GM18520 (cell line): Measurements from ENCODE around the gene RUNX1.

Source experiments
- ATAC-seq: cut with Tn5 transposase; IDR thresholded peaks from one replicate; pipeline ENCODE4 v1.9.1; 2021; ENCODE audit not compliant: unreplicated experiment

Gene RUNX1

GRCh38 chr21:34797921-34798535 lies 251.1 kb downstream of the RUNX1 start:
- ATAC-seq: no peak

GRCh38 chr21:34797201-34797525 lies 251.9 kb downstream of the RUNX1 start:
- no peak for ATAC-seq

GRCh38 chr21:34796518-34797200 lies 252.4 kb downstream of the RUNX1 start:
- ATAC-seq: no peak

- ATAC-seq: no peak
These were observed 253.4 kb downstream of the RUNX1 start for GRCh38 chr21:34795548-34796180.

GRCh38 chr21:34795175-34795547 lies 253.9 kb downstream of the RUNX1 start:
- no peak for ATAC-seq

- no peak for ATAC-seq
These were observed 254.4 kb downstream of the RUNX1 start for GRCh38 chr21:34794686-34795085.

GRCh38 chr21:34793471-34793870 lies 255.6 kb downstream of the RUNX1 start:
- no peak for ATAC-seq

- no peak for ATAC-seq
These were observed 256.5 kb downstream of the RUNX1 start for GRCh38 chr21:34792504-34793089.

- ATAC-seq: no peak
These were observed 257.2 kb downstream of the RUNX1 start for GRCh38 chr21:34791776-34792503.

- no peak for ATAC-seq
These were observed 258.3 kb downstream of the RUNX1 start for GRCh38 chr21:34790834-34791233.

GRCh38 chr21:34790341-34790740 lies 258.8 kb downstream of the RUNX1 start:
- ATAC-seq: no peak

GRCh38 chr21:34788879-34789278 lies 260.2 kb downstream of the RUNX1 start:
- ATAC-seq: no peak

- ATAC-seq: no peak
These were observed 265.3 kb downstream of the RUNX1 start for GRCh38 chr21:34783815-34784214.

- ATAC-seq: no peak
These were observed 266.4 kb downstream of the RUNX1 start for GRCh38 chr21:34782506-34783360.

- ATAC-seq: no peak
These were observed 267.6 kb downstream of the RUNX1 start for GRCh38 chr21:34781526-34781925.

- no peak for ATAC-seq
These were observed 269.2 kb downstream of the RUNX1 start for GRCh38 chr21:34779860-34780259.

- no peak for ATAC-seq
These were observed 273.3 kb downstream of the RUNX1 start for GRCh38 chr21:34775793-34776192.

GRCh38 chr21:34774750-34775149 lies 274.4 kb downstream of the RUNX1 start:
- no peak for ATAC-seq

GRCh38 chr21:34771512-34772028 lies 277.5 kb downstream of the RUNX1 start:
- no peak for ATAC-seq

GRCh38 chr21:34770576-34770975 lies 278.5 kb downstream of the RUNX1 start:
- no peak for ATAC-seq
